Hippocampal formation (tissue), 2 donors: Measurements from ENCODE around the gene FSIP1.

Source experiments
- DNase-seq, 2 donors: peaks; one replicate each; lab custom pipeline; 2025; lab: John Stamatoyannopoulos, UW

The FSIP1 gene

DNA sequence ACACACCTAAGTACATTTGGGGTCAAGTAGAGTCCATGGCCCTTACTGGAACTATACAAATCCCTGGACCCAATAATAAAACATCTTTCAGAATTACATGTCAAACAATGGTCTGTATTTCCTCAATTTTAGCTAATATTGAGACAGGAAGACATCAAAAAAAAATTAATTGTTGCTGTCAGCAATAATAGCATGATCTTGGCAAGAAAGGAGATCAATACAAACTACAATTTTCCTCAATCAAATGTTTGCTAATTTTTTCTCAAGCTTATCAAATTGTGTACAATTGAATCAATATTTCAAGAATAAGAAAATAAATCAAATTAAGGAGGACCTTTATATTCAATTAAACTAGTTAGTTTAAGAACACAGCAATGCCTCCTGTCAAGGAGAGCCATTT, 62.6 kb downstream of the FSIP1 start:
- DNase-seq, result no peak

DNA sequence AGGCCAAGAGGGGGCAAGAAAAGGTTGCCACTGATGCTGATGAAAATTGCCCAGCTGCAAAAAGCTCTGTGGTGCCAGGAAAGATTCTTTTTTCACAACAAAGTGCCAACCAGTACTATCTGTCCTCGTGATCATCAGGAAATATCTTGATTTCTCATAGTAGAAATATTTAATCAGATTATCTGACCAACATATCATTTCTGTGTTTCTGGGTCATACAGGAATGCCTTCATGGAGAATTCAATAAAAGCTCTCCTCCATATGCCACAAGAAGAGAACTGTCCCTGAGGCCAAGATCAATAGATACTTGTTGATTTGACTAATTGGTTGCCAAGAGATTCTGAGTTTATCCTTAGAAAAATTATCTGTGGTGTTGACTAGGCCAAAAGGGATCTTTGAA, 63.5 kb downstream of the FSIP1 start:
- DNase-seq, result no peak

DNA sequence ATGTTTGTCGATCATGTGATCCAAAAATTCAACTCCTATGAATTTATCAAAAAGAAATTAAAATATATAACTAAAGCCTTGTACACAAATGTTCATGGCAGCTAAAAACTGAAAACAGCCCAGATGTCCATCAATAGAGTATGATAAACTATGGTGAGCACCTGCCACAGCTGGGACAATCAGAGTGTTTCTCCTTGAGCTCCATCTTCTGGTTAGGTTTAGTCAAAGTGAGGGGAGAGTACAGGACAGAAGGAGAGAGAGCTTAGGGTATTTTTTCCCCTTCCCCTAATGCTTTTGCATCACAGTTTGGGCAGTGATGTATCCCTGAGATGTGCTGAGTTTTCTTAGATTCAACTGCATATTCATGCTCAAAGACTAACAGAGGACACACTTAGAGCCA, 65.5 kb downstream of the FSIP1 start:
- no peak for DNase-seq

DNA sequence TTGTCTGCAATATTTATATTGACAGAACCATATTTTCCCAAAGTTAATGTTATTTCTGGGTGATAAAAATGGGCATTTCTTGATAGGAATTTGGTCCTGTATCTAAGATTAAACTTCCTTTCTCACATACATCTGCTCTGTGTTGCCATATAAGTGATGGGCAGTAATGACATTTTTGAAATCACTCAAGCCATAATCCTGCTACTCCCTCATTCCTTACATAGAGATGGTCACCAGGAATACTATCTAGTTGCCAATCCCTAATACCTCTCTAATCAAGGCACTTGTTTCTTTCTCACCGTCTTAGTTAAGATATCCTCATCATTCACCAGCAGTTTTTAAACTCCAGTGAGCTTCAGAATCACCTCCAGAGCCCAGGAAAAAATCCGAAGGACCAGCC, 68.4 kb downstream of the FSIP1 start:
- no peak for DNase-seq

DNA sequence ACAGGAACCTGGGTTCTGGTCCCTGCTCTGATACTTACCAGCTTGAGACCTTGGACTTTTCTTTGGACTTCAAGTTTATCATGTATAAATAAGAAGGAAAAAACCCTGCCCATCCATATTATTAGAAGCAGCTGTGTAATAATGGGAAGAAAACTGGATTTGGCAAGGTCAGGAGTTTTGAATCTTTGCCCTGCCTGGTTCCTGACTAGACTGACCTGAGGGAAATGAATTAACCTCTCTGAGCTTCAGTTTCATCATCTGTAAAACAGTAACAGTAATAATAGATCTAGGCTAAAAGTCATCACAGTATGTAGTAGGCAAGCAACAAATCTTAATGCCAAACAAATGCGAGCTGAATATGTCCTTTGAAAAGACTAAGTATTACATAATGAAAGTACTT, 68.8 kb downstream of the FSIP1 start:
- DNase-seq, result no peak

DNA sequence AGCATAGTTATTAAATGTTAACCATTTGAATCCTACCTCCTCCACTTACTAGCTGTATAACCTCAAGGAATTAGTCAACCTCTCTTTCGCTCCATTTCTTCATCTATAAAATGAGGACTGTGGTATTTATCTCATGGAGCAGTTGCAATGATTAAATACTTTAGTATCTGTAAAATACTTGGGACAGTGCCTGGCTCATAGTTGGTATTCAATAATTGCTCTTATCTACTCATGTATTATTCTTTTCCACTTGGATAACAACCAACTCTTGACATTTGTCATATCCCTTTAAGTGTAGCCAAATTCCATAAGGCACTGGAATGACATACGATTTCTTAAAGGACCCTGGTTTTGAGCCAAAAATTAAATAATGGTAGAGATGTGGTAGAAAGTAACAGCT, 72.0 kb downstream of the FSIP1 start:
- no peak for DNase-seq

DNA sequence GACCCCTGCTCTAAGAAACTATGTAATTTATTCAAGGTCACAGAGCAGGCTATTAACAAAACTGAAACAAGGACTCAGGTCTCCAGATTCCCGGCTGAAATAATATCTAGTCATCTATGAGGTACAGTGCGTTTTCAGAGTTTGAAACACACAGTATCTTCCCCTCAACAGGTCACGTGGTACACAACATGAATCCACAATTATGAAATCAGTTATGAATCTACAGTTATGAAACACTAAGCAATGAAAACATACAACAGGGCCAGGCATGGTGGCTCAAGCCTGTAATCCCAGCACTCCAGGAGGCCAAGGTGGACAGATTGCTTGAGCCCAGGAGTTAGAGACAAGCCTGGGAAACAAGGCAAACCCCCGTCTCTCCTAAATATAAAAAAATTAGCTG, 72.7 kb downstream of the FSIP1 start:
- DNase-seq, result no peak

DNA sequence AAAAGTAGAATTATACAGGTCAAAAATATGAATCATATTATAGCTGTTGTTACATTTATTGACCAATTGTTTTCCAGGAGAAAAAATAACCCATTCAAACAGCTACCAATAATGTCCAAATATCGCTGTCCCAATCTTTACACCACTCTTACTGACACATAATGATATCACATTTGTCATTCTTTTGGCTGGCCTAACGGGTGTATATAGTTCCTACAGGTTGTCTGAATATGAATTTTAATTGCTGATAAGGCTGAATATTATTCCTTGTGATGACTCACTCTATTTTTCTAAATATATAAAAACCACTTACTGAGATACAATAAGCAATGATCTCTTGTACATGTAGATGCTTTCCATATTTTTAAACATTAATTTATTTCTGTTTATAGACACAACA, 76.4 kb downstream of the FSIP1 start:
- DNase-seq, result no peak

DNA sequence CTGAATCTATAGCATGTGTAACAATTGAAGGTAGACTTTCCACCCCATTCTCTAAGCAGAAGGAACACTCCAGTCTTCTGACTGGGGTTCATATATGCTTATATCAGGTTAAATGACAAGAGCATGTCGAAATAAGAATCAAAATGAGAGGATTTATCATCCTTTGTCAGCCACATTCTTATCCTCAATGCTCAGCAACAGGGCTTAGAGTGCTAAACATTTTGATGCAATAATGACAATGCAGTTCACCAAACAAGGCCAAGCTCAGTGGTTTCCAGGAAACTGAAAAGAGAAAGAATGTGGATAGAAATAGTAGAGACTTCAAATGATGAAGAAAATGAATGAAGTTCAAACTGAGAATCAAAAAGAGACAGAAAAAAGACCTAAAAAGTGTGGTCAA, 78.0 kb downstream of the FSIP1 start:
- DNase-seq, result no peak

DNA sequence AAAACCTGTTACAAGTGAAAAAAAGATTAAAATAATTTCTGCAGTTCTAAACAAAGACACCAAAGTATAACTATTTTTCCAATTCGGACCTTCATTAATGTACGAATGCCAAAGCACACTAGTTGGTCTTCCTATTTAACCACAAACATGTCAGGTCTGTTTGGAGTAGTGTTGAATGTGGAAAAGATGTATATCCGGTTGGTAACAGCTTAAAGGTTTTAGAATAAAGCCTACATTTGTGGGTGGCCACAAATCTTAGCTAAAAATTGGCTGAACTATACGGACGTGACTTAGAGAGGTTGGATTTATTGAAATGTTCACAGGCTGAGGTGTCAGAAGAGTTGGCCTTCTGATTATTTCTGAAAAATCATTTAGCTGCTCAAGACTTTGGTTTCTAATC, 78.4 kb downstream of the FSIP1 start:
- no peak for DNase-seq

DNA sequence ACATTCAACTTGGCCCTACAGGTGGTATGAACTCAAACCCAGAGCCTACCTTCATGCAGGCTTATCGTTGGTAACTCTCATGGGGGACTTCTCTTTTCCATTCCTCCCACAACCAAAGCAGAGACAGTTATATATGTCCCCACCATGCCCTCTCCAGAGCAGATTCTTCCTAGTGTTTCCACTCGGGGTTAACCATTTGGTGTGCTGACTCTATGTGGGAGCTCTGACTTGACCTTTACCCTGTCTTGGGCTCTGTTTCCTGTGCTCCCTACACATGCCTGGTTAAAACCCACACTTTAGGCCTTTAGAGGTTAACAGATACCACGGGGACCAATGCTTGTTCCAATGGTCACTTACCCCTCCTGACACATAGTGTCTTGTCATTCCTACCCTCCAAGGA, 80.7 kb downstream of the FSIP1 start:
- DNase-seq, result no peak

DNA sequence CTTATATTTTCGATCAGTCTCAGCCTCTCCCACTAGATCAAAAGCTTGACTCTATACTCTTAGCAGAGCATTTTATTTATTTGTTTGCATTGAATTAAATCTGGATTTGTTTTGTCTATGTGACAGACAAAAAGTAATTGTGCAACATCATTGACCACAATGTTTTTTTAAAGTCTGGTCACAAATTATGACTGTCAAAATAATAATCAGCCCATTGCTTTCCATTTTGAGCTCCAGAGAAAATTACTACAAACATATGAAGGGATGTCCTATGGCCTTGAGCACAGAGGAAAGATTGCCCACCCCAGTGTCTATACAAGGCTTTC, 82.3 kb downstream of the FSIP1 start:
- DNase-seq, result no peak

DNA sequence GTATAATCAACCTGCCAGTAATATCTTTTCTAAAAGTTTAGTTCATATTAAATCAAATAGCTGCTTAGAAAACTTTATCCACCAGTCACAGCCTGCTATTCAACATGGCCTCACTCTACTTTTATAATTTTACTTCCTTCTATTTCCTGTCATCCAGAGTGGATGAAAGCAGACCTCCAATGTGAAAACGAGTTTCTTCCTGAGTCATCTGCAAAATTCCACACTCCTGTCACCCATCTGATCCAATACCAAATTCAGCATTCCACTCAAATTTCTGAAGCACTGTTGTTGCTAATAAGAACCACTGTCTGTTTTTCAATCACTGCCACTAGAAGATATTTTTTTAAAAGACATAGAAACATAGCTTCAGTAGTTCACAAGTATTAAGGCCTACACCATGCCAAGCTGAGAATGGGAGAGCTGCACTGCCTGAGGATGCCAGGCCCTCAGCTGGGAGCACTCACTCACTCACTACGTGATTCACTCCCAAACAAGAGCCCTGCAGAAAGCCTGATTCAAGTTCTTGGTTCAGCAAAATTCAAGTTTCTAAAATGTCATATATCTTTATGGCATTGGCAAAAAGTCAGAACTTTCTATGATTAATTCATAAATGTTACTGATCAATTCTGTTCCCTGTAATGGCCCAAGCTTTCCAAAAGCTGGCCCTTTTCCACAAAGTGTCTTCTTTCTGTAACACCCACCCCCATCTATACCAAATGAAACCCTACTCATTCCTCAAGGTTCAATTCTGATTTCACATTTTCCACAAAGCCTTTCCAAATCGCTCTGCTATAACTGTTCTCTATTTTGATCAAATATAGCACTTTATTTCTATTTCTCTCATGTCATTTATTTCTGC, 82.9 kb downstream of the FSIP1 start:
- no peak for DNase-seq

DNA sequence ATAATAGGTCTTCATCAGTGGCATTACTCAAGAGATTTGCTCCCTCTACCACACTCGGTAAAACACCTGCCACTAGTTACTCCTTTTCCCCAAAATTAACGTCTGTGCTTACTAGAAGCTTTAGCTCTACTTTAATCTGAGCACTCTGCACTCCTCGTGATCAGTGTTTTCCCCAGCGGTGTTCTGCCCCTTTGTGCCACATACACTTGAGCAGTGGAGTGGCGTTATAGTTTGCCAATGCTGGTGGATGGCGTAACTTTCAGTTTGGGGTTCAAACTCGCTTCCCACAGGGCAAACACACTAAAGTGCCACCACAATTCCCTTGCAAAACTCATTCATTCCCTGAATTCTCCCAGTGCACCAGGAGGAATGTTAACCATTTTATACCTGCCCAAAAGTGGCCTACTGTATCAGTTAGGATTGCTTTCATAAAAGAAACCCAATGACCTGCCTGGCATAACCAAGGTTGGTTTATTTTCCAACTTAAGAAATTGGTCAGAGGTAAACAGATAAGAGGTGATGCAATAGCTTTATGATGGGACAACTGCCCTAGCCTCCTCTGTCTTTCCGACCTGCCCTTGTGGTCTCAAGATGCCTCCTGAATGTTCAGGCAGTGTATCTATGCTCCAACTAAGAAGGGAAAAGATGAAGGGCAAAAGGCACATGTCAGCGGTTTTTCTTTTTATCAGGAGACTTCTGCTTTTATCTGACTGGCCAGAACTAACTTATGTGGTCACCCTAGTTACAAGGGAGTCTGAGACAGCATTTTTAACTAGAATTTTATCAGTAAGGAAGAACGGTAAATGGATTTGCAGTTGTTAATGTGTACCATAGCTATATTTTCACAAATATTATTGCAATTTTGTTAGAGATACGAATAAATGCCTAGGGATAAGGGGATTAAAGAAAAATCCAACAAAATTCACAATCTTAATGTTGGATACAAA, 83.9 kb downstream of the FSIP1 start:
- DNase-seq, result no peak

DNA sequence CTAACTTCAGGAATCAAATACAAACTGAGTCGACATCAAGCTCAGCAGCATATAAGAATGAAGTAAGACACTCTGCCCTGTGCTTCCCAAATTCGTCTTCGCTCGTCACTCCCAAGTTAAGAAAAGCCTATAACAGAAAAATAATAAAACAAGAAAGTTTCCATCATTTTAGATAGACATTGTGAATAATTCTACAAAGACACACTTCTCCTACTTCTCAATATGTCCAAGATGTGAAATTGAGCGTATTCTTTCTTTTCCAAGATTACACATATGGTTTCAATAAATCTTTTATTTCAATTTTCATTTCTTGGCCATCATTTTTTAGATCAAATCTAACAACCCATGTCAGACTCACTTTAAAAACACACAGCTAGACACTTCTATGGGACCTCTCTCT, 85.1 kb downstream of the FSIP1 start:
- DNase-seq, result no peak

DNA sequence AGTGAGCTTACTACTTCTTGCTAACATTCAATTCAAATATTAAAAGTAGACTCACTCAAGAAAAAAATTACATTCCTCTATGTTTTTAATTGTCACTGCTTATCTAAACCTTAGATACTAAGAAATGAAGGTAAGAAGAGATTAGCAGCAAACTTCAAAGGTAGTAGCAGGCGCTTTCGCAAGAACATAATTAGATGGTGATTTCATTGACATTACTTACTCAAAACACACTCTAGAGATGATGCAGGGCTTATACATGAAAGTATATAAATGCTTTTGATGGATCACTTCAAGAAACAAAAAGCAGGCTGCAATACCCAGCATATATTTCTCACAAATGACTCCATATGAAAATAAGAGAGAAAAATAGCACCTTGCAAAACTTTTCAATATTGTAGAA, 86.8 kb downstream of the FSIP1 start:
- DNase-seq, result no peak

DNA sequence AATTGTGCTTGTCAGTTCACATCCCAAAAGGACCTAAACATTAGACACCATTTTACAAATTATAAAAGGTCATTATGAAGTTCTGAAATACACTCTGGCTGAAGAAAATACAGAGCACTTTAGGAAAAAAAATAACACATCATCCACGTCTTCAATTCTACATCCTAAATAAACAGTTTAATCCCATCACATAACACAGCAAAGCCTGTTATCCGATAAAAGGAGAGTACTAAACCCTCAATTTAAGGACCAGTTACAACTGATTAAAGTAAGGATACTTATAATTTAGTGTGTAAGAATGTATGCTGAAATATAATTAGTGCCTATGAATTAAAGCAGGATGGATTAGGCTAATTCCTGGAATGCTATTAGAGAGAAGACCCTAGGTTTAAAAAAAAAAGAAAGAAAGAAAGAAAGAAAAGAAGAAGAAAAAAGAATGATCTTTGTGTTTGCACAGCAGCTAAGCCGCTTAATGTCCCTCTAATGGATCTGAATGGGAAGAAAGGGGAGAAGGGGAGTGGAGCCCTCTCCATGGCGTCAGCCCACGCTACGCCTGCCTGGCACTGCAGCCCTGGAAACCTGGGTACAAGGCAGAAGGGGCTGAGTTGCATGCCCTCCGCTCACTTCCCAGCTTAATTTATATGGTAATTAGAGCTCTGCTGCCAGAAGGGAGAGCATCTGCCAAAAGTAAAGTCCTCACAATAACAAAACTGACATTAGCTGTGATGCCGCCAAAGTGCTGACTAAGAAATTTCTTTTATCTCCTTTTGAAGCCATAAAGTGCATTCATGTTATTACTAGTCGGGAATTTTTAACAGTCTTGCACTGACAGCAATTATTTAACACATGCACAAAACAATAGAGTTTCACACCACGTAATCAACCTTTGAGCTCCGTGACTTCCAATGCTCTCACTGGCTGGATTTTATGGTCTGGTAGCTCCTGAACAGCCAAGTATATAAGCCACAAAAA, 90.0 kb downstream of the FSIP1 start:
- DNase-seq, result peak; percentile 37 to 65

DNA sequence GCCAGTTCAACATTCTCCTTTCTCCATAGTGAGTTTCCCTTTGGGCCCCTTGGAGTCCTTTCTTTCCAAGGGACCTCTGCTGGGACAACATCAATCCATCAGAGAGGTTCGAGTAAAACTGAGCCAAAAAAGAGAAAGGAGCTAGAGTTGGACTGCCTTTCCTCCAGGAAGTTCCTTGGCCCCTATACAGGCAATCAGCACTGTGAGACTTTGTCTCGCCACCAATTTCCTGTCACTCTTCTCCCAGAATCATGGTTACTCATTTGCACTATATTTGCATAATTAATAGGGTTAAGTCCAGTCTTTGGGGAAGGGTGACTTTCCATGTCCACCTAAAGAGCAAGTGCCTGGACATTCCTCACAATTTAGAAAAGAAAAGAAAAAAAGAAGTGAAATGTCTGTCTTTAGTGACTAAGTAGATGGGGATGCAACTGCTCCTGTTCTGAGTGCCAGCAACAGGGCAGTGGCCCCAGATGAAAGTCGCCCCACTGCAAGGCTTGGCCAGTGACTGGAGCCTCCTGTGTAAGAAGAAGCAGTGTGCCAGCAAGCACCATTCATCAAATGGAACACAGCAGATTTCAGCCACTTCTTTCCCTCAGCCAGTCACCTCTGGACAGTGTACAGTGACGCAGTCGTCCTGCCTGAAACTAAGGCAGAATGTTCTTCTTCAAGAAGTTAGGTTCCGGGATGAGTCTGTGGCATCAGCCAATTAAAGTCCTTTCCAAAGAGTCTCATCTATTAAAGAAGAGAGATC, 91.6 kb downstream of the FSIP1 start:
- peak in 1 of 2 donors; percentile 3 for DNase-seq

DNA sequence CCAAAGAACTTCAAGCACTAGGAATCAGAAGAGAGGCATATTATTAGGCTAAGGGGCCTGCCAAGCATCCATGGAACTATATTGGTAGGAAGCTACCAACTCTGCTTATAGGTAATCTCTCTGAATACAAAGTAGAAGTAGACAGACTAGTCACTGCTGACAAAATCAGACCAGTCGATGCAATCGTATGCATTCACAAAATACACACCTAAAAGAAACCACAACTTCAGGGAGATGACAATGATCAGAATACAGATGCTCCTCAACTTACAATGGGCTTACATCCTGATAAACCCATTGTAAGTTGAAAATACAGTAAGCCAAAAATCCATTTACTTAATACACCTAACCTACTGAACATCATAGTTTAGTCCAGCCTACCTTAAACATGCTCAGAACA, 94.7 kb downstream of the FSIP1 start:
- no peak for DNase-seq

DNA sequence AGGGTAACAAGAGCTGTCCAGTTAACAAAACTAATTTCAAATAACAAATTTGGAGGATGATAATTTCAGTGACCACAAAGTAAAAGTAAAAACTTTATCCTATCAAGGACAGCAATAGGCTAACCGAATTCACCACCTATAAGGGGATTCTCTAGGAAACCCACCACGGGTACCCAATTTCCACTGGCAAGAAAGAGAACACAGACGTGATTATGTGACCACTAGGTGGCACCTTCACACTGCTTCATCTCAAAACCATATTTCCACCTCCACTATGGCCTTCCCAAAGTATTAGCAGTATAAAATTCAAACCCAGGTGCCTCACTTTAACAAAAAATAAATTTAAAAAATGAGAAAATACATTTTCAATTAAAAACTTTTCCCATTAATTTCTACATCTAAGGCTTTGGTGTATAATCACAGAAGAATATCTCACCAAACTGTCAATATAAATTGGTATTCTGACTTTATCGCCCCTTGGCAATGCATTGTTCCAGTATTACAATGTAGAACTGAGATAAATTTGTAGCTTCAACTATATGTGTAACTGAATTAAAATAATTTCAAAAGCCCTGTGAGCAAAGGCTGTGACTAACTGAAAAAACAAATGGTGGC, 96.5 kb downstream of the FSIP1 start:
- DNase-seq, result peak in 1 of 2 donors; percentile 17

DNA sequence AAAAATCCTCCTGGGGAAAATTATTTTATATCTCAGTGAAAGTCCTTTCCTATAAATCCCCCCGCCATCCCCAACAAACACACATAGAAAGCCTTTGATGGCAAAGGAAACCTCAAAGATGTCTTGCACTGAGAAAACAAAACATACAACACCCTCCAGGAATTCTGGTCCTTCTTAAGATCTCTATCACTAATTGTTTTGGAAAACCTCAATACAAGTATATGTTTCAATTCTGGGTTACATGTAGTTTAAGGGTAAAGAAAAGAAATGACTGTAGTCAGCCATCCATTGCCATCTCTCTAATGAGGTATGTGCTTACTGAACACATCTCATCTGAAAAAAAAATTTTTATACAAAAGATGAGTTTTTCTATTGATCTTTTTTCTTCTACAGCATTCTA, 97.3 kb downstream of the FSIP1 start:
- no peak for DNase-seq
